ENCODE data around the gene BLTP1.

BLTP1 gene

DNA sequence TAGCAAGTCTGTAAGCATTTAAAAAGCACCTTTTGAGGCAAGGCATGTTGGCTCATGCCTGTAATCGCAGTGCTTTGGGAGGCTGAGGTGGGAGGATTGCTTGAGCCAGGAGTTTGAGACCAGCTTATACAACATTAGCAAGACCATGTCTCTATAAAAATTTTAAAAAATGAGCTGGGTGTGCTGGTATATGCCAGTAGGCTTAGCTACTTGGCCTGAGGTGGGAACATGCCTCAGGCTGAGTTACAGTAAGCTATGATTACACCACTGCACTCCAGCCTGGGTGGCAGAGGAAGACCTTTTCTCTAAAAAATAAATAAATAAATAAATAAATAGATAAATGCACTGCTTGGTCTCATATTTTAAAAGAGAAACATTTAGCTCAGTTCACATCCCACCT lies 26.8 kb downstream of the BLTP1 start:
- DNase-seq: no peak

DNA sequence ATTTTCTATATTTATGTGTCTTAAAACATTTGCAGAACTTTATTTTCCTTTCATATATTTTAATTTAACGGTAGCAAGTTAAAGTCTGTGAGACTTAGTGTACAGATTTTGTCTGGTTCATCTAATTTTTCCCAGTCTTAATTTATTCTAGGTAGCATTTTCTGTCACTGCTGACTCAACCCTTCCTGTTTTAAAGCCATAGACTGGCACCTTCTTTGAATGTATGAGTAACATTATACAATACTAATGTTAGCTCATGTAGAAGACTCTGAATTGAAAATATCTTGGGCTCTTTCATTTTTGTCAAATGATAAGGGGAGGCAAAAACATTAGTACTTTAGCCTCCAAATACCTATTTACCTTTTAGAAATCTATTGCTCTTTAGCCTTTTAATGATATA lies 43.6 kb downstream of the BLTP1 start:
- DNase-seq: no peak

Data from fibroblast of upper back skin (primary cell).